HCT116 (cell line): ENCODE measurements around the gene TJP3. TPM values are rescaled to one million over a fixed set of nuclear protein-coding genes. Genes with fewer than 3 reads are reported as not detected.

Source experiments
- ATAC-seq: fragments of 200-7000 bp; cut with Tn5 transposase; 2 replicates; pipeline ENCODE4 v1.9.1; 2020; ENCODE audit warnings: mild to moderate bottlenecking, moderate library complexity
- BruUV-seq: library from RNA; stranded (reverse); fragments of 400-500 nt; replicated peaks from 2 replicates; lab custom pipeline; 2021; lab: Mats Ljungman, UMichigan
- CTCF ChIA-PET: fragments of 300-600 bp; sonication (Branson Sonifier 250); formaldehyde crosslinking; loops from one replicate; lab custom pipeline; 2021; ENCODE audit warnings: antibody characterized with exemption; lab: Charles Lee
- POLR2A ChIA-PET: fragments of 300-600, 350-600 bp; sonication (Branson Sonifier 250); formaldehyde crosslinking; loops from one replicate; lab custom pipeline; 2021; ENCODE audit warnings: antibody characterized with exemption; lab: Charles Lee
- RAD21 ChIA-PET, 2 experiments: fragments of 300-600 bp; sonication (Branson Sonifier 250); formaldehyde crosslinking; loops; one replicate each; lab custom pipeline; 2023; ENCODE audit warnings: low total read pairs in 2 of 2; ENCODE audit not compliant: uncharacterized antibody in 2 of 2, unreplicated experiment in 2 of 2, low non-redundant PET in 1 of 2; lab: Charles Lee
- DNase-seq: peaks from one replicate; pipeline ENCODE4 v3.0.0-alpha.2; 2010; ENCODE audit warnings: low read depth, low spot score
- H2AFZ ChIP-seq: fragments of 200-600 bp; shearing (Covaris generic), sonication (generic); 2 replicates; pipeline ENCODE4 v1.6.1; 2017; ENCODE audit warnings: low read depth, mixed run types, mixed read lengths, antibody characterized with exemption, low read length; ENCODE audit not compliant: poor library complexity, severe bottlenecking
- H3K27ac ChIP-seq: 2 replicates; pipeline ENCODE4 v1.5.1; 2012; ENCODE audit warnings: low read depth, low read length
- H3K27me3 ChIP-seq: fragments of 200-600 bp; sonication (generic); 2 replicates; pipeline ENCODE4 v1.6.1; 2016; ENCODE audit warnings: mixed run types, low read length, mixed read lengths; ENCODE audit not compliant: insufficient read depth
- H3K36me3 ChIP-seq, 2 experiments: fragments of 200-500 bp in 1 of 2; fragments of 200-600 bp in 1 of 2; sonication (Bioruptor generic) in 1 of 2; sonication (generic) in 1 of 2; 2 replicates each; pipeline versions ENCODE4 v1.5.1 to v1.6.1; 2014 to 2016; ENCODE audit warnings: low read length in 2 of 2, inconsistent platforms in 1 of 2, mixed read lengths in 1 of 2, mixed run types in 1 of 2; ENCODE audit not compliant: insufficient read depth in 2 of 2, control insufficient read depth in 1 of 2
- H3K4me1 ChIP-seq, 2 experiments: fragments of 200-600 bp in 1 of 2; sonication (generic) in 1 of 2; 2 replicates each; pipeline versions ENCODE4 v1.5.1 to v1.6.1; 2012 to 2017; ENCODE audit warnings: low read length in 2 of 2, inconsistent platforms in 1 of 2, mild to moderate bottlenecking in 1 of 2, mixed read lengths in 1 of 2, mixed run types in 1 of 2, moderate library complexity in 1 of 2; ENCODE audit not compliant: insufficient read depth in 2 of 2, control insufficient read depth in 1 of 2
- H3K4me2 ChIP-seq: fragments of 200-600 bp; sonication (generic); 2 replicates; pipeline ENCODE4 v1.6.1; 2017; ENCODE audit warnings: mixed run types, low read length, mixed read lengths
- H3K4me3 ChIP-seq, 2 experiments: fragments of 200-600 bp in 1 of 2; sonication (generic) in 1 of 2; replicated peaks in 1 of 2; 2 replicates each; pipeline ENCODE4 v1.5.1; 2011 to 2016; ENCODE audit warnings: low read length in 2 of 2, control low read depth in 1 of 2, low read depth in 1 of 2, mild to moderate bottlenecking in 1 of 2, mixed read lengths in 1 of 2, mixed run types in 1 of 2
- H3K79me2 ChIP-seq: fragments of 200-600 bp; sonication (generic); 2 replicates; pipeline ENCODE4 v1.6.1; 2017; ENCODE audit warnings: mild to moderate bottlenecking, mixed run types, low read length, moderate library complexity, mixed read lengths; ENCODE audit not compliant: insufficient read depth
- H3K9ac ChIP-seq: fragments of 200-600 bp; sonication (generic); 2 replicates; pipeline ENCODE4 v1.6.1; 2016; ENCODE audit warnings: low read length, mixed read lengths
- H3K9me2 ChIP-seq: fragments of 200-600 bp; sonication (generic), shearing (Covaris generic); 2 replicates; pipeline ENCODE4 v1.6.1; 2017; ENCODE audit warnings: mixed run types, mild to moderate bottlenecking, moderate library complexity; ENCODE audit not compliant: insufficient read depth
- H3K9me3 ChIP-seq, 2 experiments: fragments of 200-500 bp in 1 of 2; fragments of 200-600 bp in 1 of 2; sonication (Bioruptor generic) in 1 of 2; sonication (generic) in 1 of 2; 2 replicates each; pipeline ENCODE4 v1.6.1; 2014 to 2017; ENCODE audit warnings: low read length in 2 of 2, mixed read lengths in 2 of 2, inconsistent platforms in 1 of 2, low read depth in 1 of 2, mild to moderate bottlenecking in 1 of 2, mixed run types in 1 of 2, moderate library complexity in 1 of 2; ENCODE audit not compliant: control insufficient read depth in 1 of 2, insufficient read depth in 1 of 2
- H4K20me1 ChIP-seq: fragments of 200-600 bp; sonication (generic), shearing (Covaris generic); 2 replicates; pipeline ENCODE4 v1.6.1; 2017; ENCODE audit warnings: mixed run types, mild to moderate bottlenecking, moderate library complexity; ENCODE audit not compliant: insufficient read depth
- ATF3 ChIP-seq: IDR thresholded peaks from 2 replicates; pipeline ENCODE4 v1.6.1; 2012
- CBX3 ChIP-seq: IDR thresholded peaks from 2 replicates; pipeline ENCODE4 v1.6.1; 2012; ENCODE audit warnings: low read depth
- ELF1 ChIP-seq: IDR thresholded peaks from 2 replicates; pipeline ENCODE4 v1.6.1; 2012; ENCODE audit warnings: low read depth, borderline replicate concordance
- JUND ChIP-seq: IDR thresholded peaks from 2 replicates; pipeline ENCODE4 v1.6.1; 2012
- POLR2A ChIP-seq: IDR thresholded peaks from 2 replicates; pipeline ENCODE4 v1.7.0; 2011; ENCODE audit warnings: borderline replicate concordance; ENCODE audit not compliant: insufficient read depth, insufficient read length; ENCODE audit errors: extremely low read depth
- REST ChIP-seq: IDR thresholded peaks from 2 replicates; pipeline ENCODE4 v1.6.1; 2012; ENCODE audit warnings: low read depth
- intact Hi-C: fragments of 100-400 bp; cut with micrococcal nuclease; formaldehyde crosslinking; loops from 2 replicates; pipeline ENCODE4 v1.10.0; 2022
- total RNA-seq: library from RNA; stranded (reverse); gene quantifications from one replicate; pipeline ENCODE4 v1.2.1, GENCODE V29; 2021; ENCODE audit not compliant: unreplicated experiment

Gene TJP3
- total RNA-seq, 1 experiment from 2014 or later: 69.6 TPM

GRCh38 chr19:3699741-3700241 is 8.4 kb upstream of the TJP3 start:
- no peak for DNase-seq
- peaks cover 2 to 16% of the 10 kb centered on the region in 2 experiments; a peak in 2 of 4 replicates for H3K4me1 ChIP-seq
- TF ChIP-seq ELF1: no peak
- no peak for TF ChIP-seq JUND
- TF ChIP-seq REST: no peak
- TF ChIP-seq CBX3: no peak
- no peak for TF ChIP-seq ATF3
- no peak for TF ChIP-seq POLR2A
- TF ChIP-seq, all 23 proteins: peak for 0
- Histone ChIP-seq H3K9me3 (no peaks in the 10 kb centered on the region), H3K4me2 (peak overlapping the region; percentile 97), H3K27me3 (no peaks in the 10 kb centered on the region), H3K27ac (peak overlapping the region; percentile 62), H3K4me3 (peak overlapping the region; percentile 78 to 86), H3K36me3 (no peaks in the 10 kb centered on the region), H4K20me1 (no peaks in the 10 kb centered on the region), H2AFZ (no peak overlapping the region), H3K9ac (peak overlapping the region; percentile 77), H3K9me2 (no peaks in the 10 kb centered on the region), H3K79me2 (peaks cover 44% of the 10 kb centered on the region)
- no TSS peak for BruUV-seq
- intact Hi-C loops: loop anchor here (10.0 kb wide), 1 partner anchor 365 kb away; the partner anchor contains the start of gene ZBTB7A
- CTCF ChIA-PET: interaction anchor here (1.0 kb wide), 1 partner anchor 10 kb away, joined by 3 read pairs; no protein-coding TSS in a partner anchor
- RAD21 ChIA-PET: no interaction called here
- no peak; the same call in 1 of the 2 replicates for ATAC-seq
- POLR2A ChIA-PET: interaction anchor here (1.4 kb wide), 1 partner anchor 9 kb away, joined by 7 read pairs; no protein-coding TSS in a partner anchor
